HCT116 (cell line): ENCODE measurements around the gene PHYHIPL. TPM values are rescaled to one million over a fixed set of nuclear protein-coding genes. Genes with fewer than 3 reads are reported as not detected.

Experiments
- ATAC-seq: fragments of 200-7000 bp; cut with Tn5 transposase; 2 replicates; pipeline ENCODE4 v1.9.1; 2020; ENCODE audit warnings: mild to moderate bottlenecking, moderate library complexity
- BruUV-seq: library from RNA; stranded (reverse); fragments of 400-500 nt; replicated peaks from 2 replicates; lab custom pipeline; 2021; lab: Mats Ljungman, UMichigan
- CTCF ChIA-PET: fragments of 300-600 bp; sonication (Branson Sonifier 250); formaldehyde crosslinking; loops from one replicate; lab custom pipeline; 2021; ENCODE audit warnings: antibody characterized with exemption; lab: Charles Lee
- POLR2A ChIA-PET: fragments of 300-600, 350-600 bp; sonication (Branson Sonifier 250); formaldehyde crosslinking; loops from one replicate; lab custom pipeline; 2021; ENCODE audit warnings: antibody characterized with exemption; lab: Charles Lee
- RAD21 ChIA-PET, 2 experiments: fragments of 300-600 bp; sonication (Branson Sonifier 250); formaldehyde crosslinking; loops; one replicate each; lab custom pipeline; 2023; ENCODE audit warnings: low total read pairs in 2 of 2; ENCODE audit not compliant: uncharacterized antibody in 2 of 2, unreplicated experiment in 2 of 2, low non-redundant PET in 1 of 2; lab: Charles Lee
- DNase-seq: peaks from one replicate; pipeline ENCODE4 v3.0.0-alpha.2; 2010; ENCODE audit warnings: low read depth, low spot score
- H2AFZ ChIP-seq: fragments of 200-600 bp; shearing (Covaris generic), sonication (generic); 2 replicates; pipeline ENCODE4 v1.6.1; 2017; ENCODE audit warnings: low read depth, mixed run types, mixed read lengths, antibody characterized with exemption, low read length; ENCODE audit not compliant: poor library complexity, severe bottlenecking
- H3K27ac ChIP-seq: 2 replicates; pipeline ENCODE4 v1.5.1; 2012; ENCODE audit warnings: low read depth, low read length
- H3K27me3 ChIP-seq: fragments of 200-600 bp; sonication (generic); 2 replicates; pipeline ENCODE4 v1.6.1; 2016; ENCODE audit warnings: mixed run types, low read length, mixed read lengths; ENCODE audit not compliant: insufficient read depth
- H3K36me3 ChIP-seq, 2 experiments: fragments of 200-500 bp in 1 of 2; fragments of 200-600 bp in 1 of 2; sonication (Bioruptor generic) in 1 of 2; sonication (generic) in 1 of 2; 2 replicates each; pipeline versions ENCODE4 v1.5.1 to v1.6.1; 2014 to 2016; ENCODE audit warnings: low read length in 2 of 2, inconsistent platforms in 1 of 2, mixed read lengths in 1 of 2, mixed run types in 1 of 2; ENCODE audit not compliant: insufficient read depth in 2 of 2, control insufficient read depth in 1 of 2
- H3K4me1 ChIP-seq, 2 experiments: fragments of 200-600 bp in 1 of 2; sonication (generic) in 1 of 2; 2 replicates each; pipeline versions ENCODE4 v1.5.1 to v1.6.1; 2012 to 2017; ENCODE audit warnings: low read length in 2 of 2, inconsistent platforms in 1 of 2, mild to moderate bottlenecking in 1 of 2, mixed read lengths in 1 of 2, mixed run types in 1 of 2, moderate library complexity in 1 of 2; ENCODE audit not compliant: insufficient read depth in 2 of 2, control insufficient read depth in 1 of 2
- H3K4me2 ChIP-seq: fragments of 200-600 bp; sonication (generic); 2 replicates; pipeline ENCODE4 v1.6.1; 2017; ENCODE audit warnings: mixed run types, low read length, mixed read lengths
- H3K4me3 ChIP-seq, 2 experiments: fragments of 200-600 bp in 1 of 2; sonication (generic) in 1 of 2; replicated peaks in 1 of 2; 2 replicates each; pipeline ENCODE4 v1.5.1; 2011 to 2016; ENCODE audit warnings: low read length in 2 of 2, control low read depth in 1 of 2, low read depth in 1 of 2, mild to moderate bottlenecking in 1 of 2, mixed read lengths in 1 of 2, mixed run types in 1 of 2
- H3K79me2 ChIP-seq: fragments of 200-600 bp; sonication (generic); 2 replicates; pipeline ENCODE4 v1.6.1; 2017; ENCODE audit warnings: mild to moderate bottlenecking, mixed run types, low read length, moderate library complexity, mixed read lengths; ENCODE audit not compliant: insufficient read depth
- H3K9ac ChIP-seq: fragments of 200-600 bp; sonication (generic); 2 replicates; pipeline ENCODE4 v1.6.1; 2016; ENCODE audit warnings: low read length, mixed read lengths
- H3K9me2 ChIP-seq: fragments of 200-600 bp; sonication (generic), shearing (Covaris generic); 2 replicates; pipeline ENCODE4 v1.6.1; 2017; ENCODE audit warnings: mixed run types, mild to moderate bottlenecking, moderate library complexity; ENCODE audit not compliant: insufficient read depth
- H3K9me3 ChIP-seq, 2 experiments: fragments of 200-500 bp in 1 of 2; fragments of 200-600 bp in 1 of 2; sonication (Bioruptor generic) in 1 of 2; sonication (generic) in 1 of 2; 2 replicates each; pipeline ENCODE4 v1.6.1; 2014 to 2017; ENCODE audit warnings: low read length in 2 of 2, mixed read lengths in 2 of 2, inconsistent platforms in 1 of 2, low read depth in 1 of 2, mild to moderate bottlenecking in 1 of 2, mixed run types in 1 of 2, moderate library complexity in 1 of 2; ENCODE audit not compliant: control insufficient read depth in 1 of 2, insufficient read depth in 1 of 2
- H4K20me1 ChIP-seq: fragments of 200-600 bp; sonication (generic), shearing (Covaris generic); 2 replicates; pipeline ENCODE4 v1.6.1; 2017; ENCODE audit warnings: mixed run types, mild to moderate bottlenecking, moderate library complexity; ENCODE audit not compliant: insufficient read depth
- CBX3 ChIP-seq: IDR thresholded peaks from 2 replicates; pipeline ENCODE4 v1.6.1; 2012; ENCODE audit warnings: low read depth
- CTCF ChIP-seq, 3 experiments: fragments of 200-600 bp in 1 of 3; sonication (generic) in 1 of 3; IDR thresholded peaks in 2 of 3; conservative IDR thresholded peaks in 1 of 3; 2 replicates each; pipeline ENCODE4 v1.5.1; 2012 to 2017; ENCODE audit warnings: low read depth in 2 of 3, low read length in 2 of 3, antibody characterized with exemption in 1 of 3, borderline replicate concordance in 1 of 3, control low read depth in 1 of 3, mild to moderate bottlenecking in 1 of 3, mixed read lengths in 1 of 3, mixed run types in 1 of 3, moderate library complexity in 1 of 3; ENCODE audit not compliant: insufficient read depth in 1 of 3
- ELF1 ChIP-seq: IDR thresholded peaks from 2 replicates; pipeline ENCODE4 v1.6.1; 2012; ENCODE audit warnings: low read depth, borderline replicate concordance
- EZH2phosphoT487 ChIP-seq: fragments of 200-600 bp; IDR thresholded peaks from 2 replicates; pipeline ENCODE4 v1.6.1; 2018; ENCODE audit warnings: antibody characterized with exemption, borderline replicate concordance
- FOSL1 ChIP-seq: IDR thresholded peaks from 2 replicates; pipeline ENCODE4 v1.6.1; 2012; ENCODE audit warnings: low read depth
- JUND ChIP-seq: IDR thresholded peaks from 2 replicates; pipeline ENCODE4 v1.6.1; 2012
- POLR2A ChIP-seq: IDR thresholded peaks from 2 replicates; pipeline ENCODE4 v1.7.0; 2011; ENCODE audit warnings: borderline replicate concordance; ENCODE audit not compliant: insufficient read depth, insufficient read length; ENCODE audit errors: extremely low read depth
- POLR2AphosphoS5 ChIP-seq: IDR thresholded peaks from 2 replicates; pipeline ENCODE4 v1.6.1; 2011; ENCODE audit warnings: mild to moderate bottlenecking, low read depth, low read length, moderate library complexity
- SIN3A ChIP-seq: IDR thresholded peaks from 2 replicates; pipeline ENCODE4 v1.6.1; 2012; ENCODE audit warnings: low read depth
- SRF ChIP-seq: IDR thresholded peaks from 2 replicates; pipeline ENCODE4 v1.6.1; 2012; ENCODE audit warnings: low read depth
- TCF7L2 ChIP-seq: IDR thresholded peaks from 2 replicates; pipeline ENCODE4 v1.7.0; 2011; ENCODE audit warnings: borderline replicate concordance, inconsistent platforms; ENCODE audit not compliant: insufficient read depth, insufficient read length; ENCODE audit errors: extremely low read depth
- YY1 ChIP-seq: IDR thresholded peaks from 2 replicates; pipeline ENCODE4 v1.6.1; 2011; ENCODE audit warnings: low read length, low read depth, moderate library complexity, mild to moderate bottlenecking; ENCODE audit not compliant: insufficient replicate concordance; ENCODE audit errors: extremely low read depth
- ZFX ChIP-seq: fragments of 450-650 bp; IDR thresholded peaks from 2 replicates; pipeline ENCODE4 v1.6.1; 2017
- intact Hi-C: fragments of 100-400 bp; cut with micrococcal nuclease; formaldehyde crosslinking; loops from 2 replicates; pipeline ENCODE4 v1.10.0; 2022
- total RNA-seq: library from RNA; stranded (reverse); gene quantifications from one replicate; pipeline ENCODE4 v1.2.1, GENCODE V29; 2021; ENCODE audit not compliant: unreplicated experiment

Gene PHYHIPL
- total RNA-seq, 1 experiment from 2014 or later = not detected

- Histone ChIP-seq H4K20me1 (no peaks in the 10 kb centered on the region), H3K79me2 (no peaks in the 10 kb centered on the region), H3K36me3 (no peaks in the 10 kb centered on the region), H2AFZ (no peak overlapping the region), H3K27me3 (peaks cover 12% of the 10 kb centered on the region; the same call in 1 of the 2 replicates), H3K9me3 (no peaks in the 10 kb centered on the region)
- RAD21 ChIA-PET = no interaction called here
- intact Hi-C loops = no loop called here
- TF ChIP-seq FOSL1 (no peak), CTCF (IDR thresholded peaks at IDR 0.05 in 2 of 3, conservative IDR thresholded peaks at IDR 0.05 in 1 of 3; ENCODE audit: borderline replicate concordance in 1 of 3, insufficient read depth in 1 of 3, low read depth in 2 of 3, low read length in 2 of 3) (no peak), YY1 (no peak), JUND (no peak)
- TF ChIP-seq, all 23 proteins: peak for 0
- no peak for ATAC-seq
- H3K9ac ChIP-seq = no peak overlapping the region
- no peak overlapping the region for H3K4me3 ChIP-seq
- H3K4me2 ChIP-seq = no peak overlapping the region
- POLR2A ChIA-PET = no interaction called here
- CTCF ChIA-PET = no interaction called here
- H3K27ac ChIP-seq = no peak overlapping the region
- no peak for DNase-seq
- BruUV-seq = no TSS peak
- H3K4me1 ChIP-seq = no peaks in the 10 kb centered on the region
- no peaks in the 10 kb centered on the region for H3K9me2 ChIP-seq
Measured at GRCh38 chr10:59279991-59280505, 103.6 kb downstream of the PHYHIPL start.

- no TSS peak for BruUV-seq
- TF ChIP-seq JUND (no peak), SIN3A (no peak), TCF7L2 (no peak), CBX3 (no peak), YY1 (no peak), EZH2phosphoT487 (no peak), ZFX (no peak), FOSL1 (no peak), POLR2AphosphoS5 (no peak), ELF1 (no peak), SRF (no peak), POLR2A (no peak)
- ATAC-seq = no peak
Measured at GRCh38 chr10:59281861-59282260, 105.4 kb downstream of the PHYHIPL start.

More at GRCh38 chr10:59281861-59282260, 105.4 kb downstream of the PHYHIPL start:
- no peak overlapping the region for H3K27ac ChIP-seq
- no peak for DNase-seq
- H3K4me2 ChIP-seq = no peak overlapping the region
- peaks cover 12% of the 10 kb centered on the region; the same call in 1 of the 2 replicates for H3K27me3 ChIP-seq
- no peaks in the 10 kb centered on the region for H3K9me3 ChIP-seq
- H3K36me3 ChIP-seq = no peaks in the 10 kb centered on the region
- H3K4me1 ChIP-seq = no peaks in the 10 kb centered on the region
- H2AFZ ChIP-seq = no peak overlapping the region
- ChIA-PET CTCF (no interaction called here), RAD21 (no interaction called here), POLR2A (no interaction called here)
- no peaks in the 10 kb centered on the region for H3K9me2 ChIP-seq
- H3K4me3 ChIP-seq = no peak overlapping the region
- H3K79me2 ChIP-seq = no peaks in the 10 kb centered on the region
- no peaks in the 10 kb centered on the region for H4K20me1 ChIP-seq
- intact Hi-C loops = no loop called here
- no peak overlapping the region for H3K9ac ChIP-seq
